Mammary epithelial cell (primary cell): ENCODE results near the gene BIRC6.

Experiments
- EZH2 ChIP-seq: IDR thresholded peaks from 2 replicates; pipeline ENCODE4 v1.6.1; 2012; ENCODE audit warnings: low read length, inconsistent platforms, borderline replicate concordance
- TF ChIP-seq, protein P1 (sequence below), 2 donors: IDR thresholded peaks in 1 of 2; conservative IDR thresholded peaks in 1 of 2; 2 replicates each; pipeline ENCODE4 v1.5.1; 2011 to 2012; ENCODE audit warnings: inconsistent platforms in 2 of 2, low read length in 2 of 2, mild to moderate bottlenecking in 2 of 2, control low read depth in 1 of 2, low read depth in 1 of 2; ENCODE audit not compliant: insufficient read depth in 1 of 2; ENCODE audit errors: extremely low read depth in 1 of 2

DNA sequence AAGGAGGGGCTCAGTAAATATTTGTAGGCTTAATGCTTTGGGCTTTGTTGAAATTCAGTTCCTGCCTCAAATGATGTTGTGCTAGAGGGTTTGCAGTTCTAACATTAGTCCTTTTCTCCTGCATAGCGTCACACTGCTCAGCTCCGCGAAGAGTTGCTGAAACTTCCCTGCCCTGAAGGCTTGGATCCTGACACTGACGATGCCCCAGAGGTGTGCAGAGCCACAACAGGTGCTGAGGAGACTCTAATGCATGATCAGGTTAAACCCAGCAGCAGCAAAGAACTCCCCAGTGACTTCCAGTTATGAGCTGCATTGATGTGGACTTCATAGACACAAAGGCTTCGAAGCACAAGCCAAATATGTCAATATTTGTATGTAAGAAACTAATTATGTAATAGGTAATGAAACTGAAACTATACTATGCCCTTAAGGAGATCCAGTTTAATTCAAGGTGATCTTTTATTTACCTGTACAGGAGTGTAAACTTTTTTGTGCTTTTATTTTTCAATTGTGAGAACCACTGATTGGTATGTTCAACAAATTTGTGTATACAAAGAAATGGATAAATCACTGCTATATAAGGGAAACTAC is 260.9 kb downstream of the BIRC6 start:
- TF ChIP-seq, protein P1, sequence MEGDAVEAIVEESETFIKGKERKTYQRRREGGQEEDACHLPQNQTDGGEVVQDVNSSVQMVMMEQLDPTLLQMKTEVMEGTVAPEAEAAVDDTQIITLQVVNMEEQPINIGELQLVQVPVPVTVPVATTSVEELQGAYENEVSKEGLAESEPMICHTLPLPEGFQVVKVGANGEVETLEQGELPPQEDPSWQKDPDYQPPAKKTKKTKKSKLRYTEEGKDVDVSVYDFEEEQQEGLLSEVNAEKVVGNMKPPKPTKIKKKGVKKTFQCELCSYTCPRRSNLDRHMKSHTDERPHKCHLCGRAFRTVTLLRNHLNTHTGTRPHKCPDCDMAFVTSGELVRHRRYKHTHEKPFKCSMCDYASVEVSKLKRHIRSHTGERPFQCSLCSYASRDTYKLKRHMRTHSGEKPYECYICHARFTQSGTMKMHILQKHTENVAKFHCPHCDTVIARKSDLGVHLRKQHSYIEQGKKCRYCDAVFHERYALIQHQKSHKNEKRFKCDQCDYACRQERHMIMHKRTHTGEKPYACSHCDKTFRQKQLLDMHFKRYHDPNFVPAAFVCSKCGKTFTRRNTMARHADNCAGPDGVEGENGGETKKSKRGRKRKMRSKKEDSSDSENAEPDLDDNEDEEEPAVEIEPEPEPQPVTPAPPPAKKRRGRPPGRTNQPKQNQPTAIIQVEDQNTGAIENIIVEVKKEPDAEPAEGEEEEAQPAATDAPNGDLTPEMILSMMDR (conservative IDR thresholded peaks at IDR 0.05 in 1 of 2, IDR thresholded peaks at IDR 0.05 in 1 of 2; ENCODE audit: extremely low read depth in 1 of 2, insufficient read depth in 1 of 2, low read depth in 1 of 2, low read length in 2 of 2), result no peak
- TF ChIP-seq EZH2, result no peak
